NCI-H510A treated with DMSO at 0.1 percent for 48 hours (cell line): ENCODE results near the gene ANKS3.

Source experiments
- DNase-seq: peaks from one replicate; lab custom pipeline; 2025; lab: John Stamatoyannopoulos, UW

The ANKS3 gene

DNA sequence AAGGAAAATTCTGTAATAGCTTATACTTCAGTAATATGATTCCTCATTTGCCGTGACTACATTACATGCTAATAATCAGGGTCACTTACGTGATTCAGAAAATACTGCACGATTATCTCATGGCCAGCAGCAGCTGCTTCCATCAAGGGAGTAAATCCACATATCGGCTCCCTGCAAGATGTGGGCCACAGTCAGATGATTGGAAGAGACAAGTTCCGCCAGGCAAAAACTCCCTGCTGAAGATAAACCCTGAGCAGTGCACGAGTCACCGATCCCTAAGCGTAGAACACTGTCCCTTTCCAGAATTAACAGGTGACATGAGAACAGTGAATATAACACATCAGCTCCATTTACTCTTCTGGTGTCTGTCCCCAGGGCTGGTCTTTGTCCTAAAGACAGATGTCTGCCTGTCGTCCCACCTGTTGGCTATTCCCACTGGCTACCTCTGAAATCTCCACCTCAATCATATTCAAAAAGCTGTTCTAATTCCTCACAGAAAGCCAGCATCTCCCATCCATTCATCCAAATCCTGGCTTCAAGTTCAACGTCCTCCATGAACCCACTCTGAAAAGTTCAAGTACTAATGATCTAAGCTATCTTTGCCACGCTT lies 9.3 kb downstream of the ANKS3 start:
- no peak for DNase-seq

DNA sequence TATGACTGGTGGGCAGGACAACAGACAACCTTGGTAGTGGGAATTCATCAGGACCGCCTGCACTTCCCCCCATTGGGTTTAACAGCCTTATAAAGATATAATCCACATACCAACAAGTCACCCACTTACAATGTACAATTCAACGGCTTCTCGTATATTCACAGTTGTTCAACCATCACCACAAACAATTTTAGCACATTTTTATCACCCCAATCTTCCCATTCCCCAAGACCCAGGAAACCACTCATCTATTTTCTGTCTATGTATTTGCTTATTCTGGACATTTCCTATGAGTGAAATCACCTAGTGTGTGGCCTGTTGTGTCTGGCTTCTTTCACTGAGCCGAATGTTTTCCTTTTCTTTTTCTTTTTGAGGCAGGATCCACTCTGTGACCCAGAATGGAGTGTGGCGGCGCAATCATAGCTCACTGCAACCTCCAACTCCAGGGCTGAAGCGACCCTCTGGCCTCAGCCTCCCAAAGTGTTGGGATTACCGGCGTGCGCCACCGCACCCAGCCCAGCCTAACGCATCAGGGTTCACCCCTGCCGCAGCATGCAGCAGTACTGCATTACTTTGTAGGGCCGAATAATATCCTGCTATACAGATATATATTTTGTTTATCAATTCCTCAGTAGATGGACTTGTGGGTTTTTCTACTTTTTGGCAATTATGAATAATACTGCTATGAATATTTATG lies 10.9 kb downstream of the ANKS3 start:
- no peak for DNase-seq

DNA sequence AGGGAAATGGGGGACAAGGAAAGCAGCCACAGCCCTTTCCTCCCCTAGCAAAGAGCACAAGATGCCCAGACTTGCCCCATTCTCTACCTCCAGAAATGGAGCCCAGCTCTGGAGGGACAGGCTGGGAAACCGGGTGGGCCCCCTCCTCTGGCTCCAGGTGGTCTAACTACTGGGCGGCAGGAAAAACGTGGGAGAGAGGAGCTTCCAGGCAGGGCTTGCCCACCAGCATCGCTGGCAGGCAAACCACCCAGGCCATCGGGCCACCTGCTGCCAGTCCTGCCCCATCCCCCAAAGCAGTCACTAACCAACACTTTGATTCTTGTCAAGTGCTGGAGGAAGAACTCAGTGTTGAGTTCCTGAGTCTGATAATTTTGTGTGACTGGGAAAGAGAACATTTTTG lies 15.6 kb downstream of the ANKS3 start:
- DNase-seq = no peak

DNA sequence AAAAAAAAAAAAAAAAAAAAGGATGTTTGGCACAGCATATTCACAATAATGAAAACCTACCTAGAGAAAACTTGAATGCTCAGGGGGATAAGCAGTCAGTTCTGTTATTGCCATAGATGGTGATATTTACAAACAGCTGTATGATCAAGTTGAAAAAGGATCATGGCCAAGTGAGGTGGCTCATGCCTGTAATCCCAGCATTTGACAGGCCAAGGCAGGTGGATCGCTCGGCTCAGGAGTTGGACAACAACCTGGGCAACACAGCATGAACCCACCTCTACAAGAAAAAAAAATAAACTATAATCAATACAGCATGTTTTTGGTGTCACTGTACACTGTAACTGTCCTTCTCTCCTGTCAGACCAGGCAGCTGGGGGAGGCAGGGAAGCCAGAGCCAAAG lies 19.1 kb downstream of the ANKS3 start:
- DNase-seq = no peak

DNA sequence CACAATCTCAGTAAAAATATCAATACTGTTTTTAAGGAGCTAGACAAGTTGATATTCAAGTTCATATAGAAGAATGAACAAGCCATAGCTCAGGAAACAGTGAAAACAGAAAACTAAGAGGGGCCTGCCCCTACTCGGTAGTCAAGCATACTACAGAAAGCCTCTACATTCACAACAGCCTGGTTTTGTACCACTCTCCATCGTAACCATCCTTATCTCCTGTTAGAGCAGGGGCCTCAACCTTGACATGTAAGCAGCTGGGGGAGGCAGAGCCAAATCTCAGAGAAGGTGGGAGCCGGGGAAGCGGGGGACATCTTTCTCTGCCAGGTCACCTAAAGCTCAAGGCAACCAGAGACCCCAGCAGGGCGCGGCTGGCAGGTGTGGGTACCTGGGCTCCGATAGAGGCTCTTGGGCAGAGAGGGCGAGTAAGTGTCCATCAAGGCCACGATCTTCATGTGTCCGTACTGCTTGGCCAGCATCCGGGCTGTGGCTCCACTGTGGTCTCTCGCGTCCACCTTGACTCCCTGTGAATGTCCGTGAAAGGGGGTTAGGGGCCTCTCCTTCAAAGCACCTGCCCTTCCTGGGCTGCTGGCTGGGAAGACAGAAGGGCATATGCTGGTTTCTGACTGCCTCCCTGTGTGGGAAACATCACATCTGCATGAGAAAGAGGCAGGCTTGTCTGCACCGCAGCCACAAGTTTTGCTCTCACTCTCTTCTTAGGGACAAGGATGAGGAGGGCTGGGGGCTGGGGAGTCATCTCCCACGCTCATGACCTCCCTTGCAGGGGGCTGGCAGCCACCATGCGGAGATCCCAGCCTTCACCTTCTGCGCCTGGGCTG lies 20.2 kb downstream of the ANKS3 start:
- no peak for DNase-seq

DNA sequence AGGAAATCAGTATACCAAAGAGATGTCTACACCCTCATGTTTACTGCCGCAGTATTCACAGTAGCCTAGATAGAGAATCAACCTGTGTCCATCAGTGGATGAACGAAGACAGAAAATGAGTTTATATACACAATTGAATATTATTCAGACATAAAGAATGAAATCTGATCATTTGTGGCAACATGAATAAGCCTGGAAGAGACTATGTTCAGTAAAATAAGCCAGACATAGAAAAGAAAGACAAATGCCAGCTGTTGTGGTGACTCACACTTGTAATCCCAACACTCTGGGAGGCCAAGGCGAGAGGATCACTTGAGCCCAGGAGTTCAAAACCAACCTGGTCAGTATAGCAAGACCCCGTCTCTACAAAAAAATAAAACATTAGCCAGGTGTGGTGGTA lies 24.6 kb downstream of the ANKS3 start:
- no peak for DNase-seq

DNA sequence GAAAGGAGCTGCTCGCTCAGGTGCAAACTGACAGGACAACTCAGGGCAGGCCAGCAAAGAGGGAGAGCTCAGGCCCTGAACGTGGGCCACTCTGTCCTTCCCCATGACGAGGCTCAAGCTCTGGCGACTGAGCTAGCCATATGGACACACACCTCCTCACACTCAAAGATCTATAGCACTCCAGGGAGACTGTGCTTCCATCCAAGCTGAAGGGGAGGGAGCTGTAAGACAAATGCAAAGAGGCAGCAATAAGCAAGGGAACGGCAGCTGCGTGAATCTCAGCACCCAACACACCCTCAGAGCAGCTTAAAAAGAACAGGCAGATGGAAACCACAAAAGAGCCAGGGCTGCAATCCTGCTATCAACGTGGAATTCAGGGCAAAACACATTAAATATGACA lies 27.2 kb downstream of the ANKS3 start:
- DNase-seq = no peak

DNA sequence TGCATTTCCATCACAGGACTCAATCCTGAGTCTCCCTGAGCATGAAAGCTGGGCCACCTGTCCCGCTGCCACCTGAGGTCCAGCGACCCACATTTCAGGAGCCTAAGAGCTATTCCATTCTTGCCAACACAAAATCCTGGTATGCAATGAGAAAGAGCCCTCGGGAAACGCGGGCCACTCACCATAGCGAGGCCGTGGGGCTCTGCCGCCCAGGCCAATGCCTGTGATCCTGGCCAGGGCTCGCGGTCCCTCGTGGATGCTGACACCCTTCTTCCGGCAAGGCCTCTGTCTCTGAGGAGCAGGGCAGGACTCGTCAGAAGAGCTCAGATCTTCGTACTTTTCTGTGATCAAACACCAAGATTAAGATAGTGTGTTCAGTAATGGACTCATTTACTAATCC lies 29.2 kb downstream of the ANKS3 start:
- DNase-seq = no peak

DNA sequence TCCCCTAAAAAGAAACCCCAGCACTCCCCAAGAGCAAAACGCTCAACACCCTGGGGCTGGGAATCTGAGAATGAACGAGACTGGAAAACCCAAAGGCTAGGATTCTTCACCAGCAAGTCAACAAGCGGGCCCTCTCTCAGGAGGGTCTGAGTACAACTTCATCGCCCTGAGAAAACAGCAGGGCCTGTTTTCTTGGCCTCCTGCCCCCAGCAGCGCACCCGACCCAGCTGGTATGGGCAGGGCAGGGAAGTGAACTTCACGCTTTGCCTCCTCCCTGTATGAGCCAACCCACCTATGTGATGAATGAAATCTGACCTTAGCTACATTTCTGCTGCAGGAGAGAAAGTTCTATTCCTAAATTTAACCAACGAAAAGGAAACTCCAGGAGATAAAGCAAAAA lies 29.6 kb downstream of the ANKS3 start:
- no peak for DNase-seq

DNA sequence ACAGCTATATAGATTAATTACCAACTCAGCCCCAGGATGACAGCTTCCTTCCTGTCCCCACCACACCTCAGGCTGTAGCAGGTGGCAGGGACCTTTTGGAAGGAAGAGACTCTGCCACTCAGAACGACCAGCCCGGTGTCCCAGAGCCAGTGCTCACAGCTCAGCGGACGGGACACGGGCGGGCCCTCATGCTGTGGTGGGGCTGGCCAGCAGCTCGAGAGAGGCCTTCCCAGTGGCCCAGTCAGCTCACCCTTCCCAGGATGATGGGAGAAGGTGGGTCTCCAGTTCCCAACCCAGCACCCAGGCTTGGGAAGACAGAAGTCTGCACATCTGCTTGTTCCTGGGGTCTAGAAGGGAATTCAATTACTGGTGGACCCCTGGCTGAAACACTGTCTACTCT lies 30.2 kb downstream of the ANKS3 start:
- no peak for DNase-seq

DNA sequence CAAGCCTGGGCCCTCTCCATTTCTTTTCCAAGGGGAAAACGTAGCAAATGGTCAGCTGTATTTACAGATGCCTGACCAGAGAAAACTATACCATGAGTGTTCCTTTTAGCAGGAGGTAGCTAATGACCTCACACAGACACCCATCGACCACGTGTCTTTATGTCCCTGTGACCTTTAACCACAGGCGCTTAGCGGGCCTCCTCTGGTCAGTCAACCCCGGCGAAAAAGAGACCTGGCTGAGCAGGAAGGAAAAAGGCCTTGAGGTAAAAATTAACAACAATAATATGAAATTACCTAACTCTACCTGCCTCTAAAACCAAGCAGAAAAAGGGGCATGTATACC lies 31.6 kb downstream of the ANKS3 start:
- DNase-seq = no peak

DNA sequence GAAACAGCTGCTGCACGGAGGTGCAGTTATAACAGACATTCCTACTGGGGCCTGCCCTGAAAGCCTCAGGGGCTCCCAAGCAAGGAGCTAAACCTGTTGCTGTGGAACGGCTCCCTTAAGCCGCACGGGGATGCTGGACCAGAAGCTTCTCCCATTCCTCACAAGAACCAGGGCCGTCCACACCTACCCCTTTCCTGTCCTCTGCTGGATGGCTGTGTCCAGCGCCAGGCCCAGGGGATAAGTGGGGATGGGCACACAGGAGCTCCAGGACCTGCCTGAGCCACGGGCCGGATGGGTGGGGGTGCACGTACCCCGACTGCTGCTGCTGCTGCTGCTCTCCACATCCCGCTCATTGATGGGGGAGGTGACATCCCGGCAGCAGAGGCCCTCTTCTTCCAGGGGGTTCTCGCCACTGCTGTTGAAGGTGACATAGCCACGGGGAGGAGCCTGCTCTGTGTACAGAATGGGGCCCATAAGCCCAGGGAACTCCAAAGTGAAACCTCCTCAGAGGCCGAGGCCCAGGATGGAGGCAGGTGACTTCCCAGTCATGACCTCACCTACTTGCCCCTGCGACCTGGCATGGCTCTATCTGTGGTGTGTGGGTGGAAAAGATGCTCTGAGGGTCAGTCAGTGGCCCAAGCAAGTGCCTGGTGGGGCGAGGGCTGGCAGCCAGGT lies 32.1 kb downstream of the ANKS3 start:
- no peak for DNase-seq

DNA sequence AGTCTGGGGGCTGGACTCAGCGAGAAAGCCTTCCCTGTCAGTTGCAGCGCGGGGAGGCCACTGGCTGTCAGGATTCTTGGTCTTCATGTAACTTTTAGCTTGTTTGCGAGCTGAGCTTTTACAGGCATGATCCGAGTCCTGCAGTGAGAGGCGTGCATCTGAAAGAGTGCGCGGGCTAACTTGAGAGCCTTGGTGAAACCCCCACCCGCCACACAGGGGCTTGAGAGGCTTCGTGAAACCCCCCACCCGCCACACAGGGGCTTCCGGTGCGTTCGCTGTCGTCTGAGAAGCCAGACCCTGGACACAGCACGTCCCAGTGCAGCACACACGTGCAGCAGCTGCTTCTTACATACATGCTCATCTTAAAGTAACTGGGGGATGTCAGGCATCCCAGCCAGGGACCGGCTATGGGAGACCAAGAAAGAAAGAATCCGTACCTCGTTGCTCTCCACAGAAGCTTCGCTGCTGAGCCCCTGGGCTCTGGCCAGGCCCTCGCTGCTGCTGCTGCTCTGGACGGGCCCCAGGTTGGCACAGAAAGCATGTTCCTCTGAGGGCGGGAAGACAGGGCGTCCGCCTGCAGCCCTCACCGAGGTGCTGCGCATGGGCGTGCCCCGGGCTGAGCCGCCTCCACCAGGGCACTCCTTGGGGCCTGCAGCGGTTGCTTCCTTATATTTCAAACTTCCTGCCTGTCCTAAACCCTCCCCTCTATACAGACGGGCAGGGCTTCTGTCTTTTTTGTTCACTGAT lies 32.9 kb downstream of the ANKS3 start:
- no peak for DNase-seq

DNA sequence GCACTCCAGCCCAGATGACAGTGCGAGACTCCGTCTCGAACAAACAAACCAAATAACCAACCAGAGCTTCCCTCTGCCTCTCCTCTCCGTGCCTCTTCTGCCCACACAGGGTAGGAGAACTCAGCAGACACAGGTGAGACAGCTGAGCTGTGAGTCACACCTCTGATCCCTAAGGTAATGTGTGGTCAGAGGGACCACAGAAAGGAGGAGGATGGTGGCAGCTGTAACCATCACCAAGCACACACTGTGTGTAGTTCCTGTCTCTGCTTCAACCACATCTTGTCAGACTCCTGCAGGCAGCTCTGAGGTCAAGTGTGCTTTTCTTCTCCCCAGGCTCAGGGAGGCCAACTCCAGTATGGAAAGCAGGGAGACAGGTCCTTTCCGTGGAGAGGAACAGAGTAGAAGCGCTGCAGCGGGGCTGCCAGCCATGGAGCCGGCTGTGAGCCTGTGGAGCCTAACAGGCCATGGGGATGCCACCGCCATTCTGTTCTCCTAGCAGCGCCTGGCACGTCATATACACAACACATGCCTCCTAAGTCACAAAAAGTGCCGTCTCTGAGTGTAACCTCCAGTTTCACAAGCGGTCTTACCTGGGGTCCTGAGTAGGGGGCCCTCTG lies 33.6 kb downstream of the ANKS3 start:
- DNase-seq = no peak

DNA sequence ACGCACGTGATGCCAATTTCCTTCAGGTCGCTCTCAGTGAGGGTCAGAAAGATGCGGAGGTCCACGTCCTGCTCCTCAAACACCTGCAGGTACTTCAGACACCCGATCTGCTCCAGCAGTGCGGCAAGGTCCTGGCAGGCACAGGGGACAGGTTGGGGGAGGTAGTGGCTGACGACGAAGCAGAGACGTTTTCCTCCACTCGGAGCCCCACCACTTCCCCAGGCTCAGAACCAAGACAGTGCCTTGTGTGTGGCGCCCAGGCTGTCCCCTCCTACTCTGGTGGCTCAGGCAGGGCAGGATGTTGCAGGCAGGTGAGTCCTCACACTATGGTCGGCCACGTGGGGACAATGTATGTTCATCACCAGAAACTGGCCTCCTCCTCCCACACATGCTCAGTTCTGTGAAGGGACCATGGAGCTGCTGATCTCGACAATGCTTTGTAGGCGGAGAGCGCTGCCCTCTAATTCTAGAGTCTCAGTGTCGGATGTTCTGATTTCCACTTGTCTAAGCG lies 35.0 kb downstream of the ANKS3 start:
- no peak for DNase-seq

DNA sequence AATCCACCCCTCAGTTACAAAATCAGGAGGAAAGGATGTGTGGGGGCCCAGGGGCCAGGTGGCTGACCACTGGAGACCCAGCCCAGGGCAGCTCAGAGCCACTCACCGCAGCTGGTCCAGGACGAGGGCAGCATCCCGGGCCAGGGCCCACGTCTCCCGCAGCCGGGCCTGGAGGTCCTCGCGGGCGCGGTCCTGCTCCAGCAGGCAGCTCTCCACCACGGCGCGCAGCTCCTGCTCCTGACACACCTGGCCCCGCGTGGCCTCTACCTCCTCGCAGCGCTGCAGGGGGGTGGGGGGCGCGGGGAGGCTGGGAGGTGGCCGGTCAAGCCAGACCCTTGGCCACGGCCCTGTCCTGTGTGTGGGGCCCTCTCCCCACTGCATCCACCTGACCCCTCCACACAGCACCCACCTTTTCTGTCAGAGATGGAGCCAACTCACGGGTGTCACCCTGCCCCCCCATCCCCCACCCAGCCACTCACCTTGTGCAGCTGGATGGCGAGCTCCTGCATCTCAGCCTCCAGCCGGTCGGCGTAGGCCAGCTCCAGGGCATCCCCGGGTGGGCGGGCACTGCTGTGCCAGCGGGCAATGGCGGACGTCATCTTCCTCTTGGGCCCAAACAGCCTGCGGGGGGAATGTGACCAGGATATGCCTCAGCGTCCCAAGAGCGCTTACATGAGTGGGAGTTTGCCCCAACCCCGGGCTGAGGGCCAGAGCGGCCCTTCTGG lies 35.6 kb downstream of the ANKS3 start:
- DNase-seq = no peak

DNA sequence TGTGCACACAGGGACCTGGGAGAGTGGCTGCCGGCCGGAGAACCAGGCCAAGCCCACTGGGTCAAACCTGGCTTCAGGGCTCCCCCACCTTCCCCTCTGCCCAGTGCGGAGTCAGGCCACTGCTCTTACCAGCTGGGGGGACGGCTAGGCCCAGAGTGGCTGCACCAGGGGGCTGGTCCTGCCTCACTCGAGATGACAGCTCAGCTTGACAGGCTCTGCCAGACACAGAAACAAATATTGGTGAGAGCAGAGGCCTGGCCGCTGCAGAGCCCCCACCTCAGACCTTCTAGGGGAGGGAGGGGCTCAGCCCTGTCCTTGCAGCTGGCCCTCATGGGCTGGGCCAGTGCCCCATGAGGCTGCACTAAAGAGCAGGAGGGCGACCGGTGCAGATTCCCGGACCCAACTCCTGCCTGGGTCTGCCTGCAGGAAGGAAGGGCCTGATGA lies 36.2 kb downstream of the ANKS3 start:
- DNase-seq = no peak

DNA sequence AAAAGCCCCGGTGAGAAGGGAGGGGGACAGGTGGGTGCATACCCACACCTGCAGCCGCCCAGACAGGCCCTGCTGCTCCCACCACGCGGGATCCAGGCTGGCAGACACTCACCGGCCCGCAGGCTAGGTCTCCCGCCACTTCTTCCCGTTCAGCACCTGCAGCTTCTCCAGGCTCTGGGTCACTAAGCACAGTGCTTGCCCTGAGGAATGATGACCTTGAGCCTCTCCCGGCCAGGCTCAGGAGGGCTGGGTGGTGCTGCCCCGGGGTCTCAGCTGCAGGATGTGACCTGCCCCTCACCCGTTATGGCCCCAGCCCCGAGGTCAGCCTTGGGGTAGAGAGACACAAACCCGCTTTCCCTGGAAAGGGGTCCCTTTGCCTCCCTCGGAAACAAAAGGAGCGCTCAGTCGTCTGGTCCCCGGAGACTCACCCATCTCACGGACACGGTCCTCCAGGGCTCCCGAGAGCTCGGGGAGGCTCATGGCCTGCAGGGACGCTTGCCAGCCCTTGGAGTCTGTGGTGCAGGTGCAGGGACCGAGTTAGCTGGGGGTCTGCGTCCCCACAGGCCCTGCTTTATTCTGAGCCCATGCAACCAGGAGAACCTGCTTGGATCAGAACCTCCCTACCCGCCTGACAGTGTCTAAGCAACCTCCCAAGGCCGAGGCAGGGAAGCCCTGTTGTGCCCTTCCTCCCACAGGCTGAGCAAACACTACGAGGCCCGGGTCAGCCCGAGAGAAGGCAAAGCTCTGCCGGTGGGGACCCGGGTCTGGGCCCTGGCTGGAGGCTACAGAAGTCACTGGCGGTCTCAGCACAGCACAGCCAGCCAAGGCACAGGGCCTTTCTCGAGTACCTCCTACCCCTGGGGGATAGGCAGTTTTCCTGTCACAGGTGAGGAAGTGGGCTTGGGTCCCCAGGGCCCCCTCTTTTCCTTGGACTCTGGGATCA lies 36.9 kb downstream of the ANKS3 start:
- DNase-seq = no peak

DNA sequence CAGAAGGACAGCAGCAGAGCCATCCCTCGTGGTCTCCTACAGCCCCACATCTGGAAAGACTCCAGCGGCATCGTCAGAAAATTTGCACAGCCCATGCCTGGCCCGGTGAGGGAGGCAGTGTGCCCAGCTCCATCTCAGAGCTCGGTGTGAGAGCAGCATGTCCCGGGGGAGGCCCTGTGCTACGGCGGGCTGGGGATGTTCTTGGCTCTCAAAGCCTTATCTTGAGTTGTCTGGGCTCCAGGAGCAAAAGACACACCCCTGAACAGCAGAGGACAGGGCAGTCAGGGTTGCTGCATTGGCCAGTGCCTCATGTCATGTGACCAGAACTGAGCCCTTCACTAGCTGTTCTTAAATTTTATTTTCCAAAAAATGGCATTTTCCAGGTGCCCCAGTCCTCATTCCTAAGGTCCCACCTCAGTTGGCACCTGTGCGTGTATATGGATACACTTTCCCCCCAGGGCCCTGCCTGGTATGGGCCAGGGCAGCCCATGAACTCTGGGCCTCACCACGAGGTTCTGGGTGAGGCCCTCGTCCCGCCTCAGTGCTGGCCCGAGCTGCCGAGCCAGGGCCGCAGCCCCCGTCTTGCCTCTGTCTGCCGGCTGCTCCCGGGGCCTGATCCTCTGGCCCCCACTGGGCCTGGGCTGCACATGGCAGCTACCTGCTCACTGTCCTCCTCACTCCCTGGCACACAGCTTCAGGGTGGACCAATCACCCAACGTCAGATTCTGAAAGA lies 37.7 kb downstream of the ANKS3 start:
- DNase-seq = no peak
